ENCODE data around the gene RPS3.
A peak's percentile ranks its signal among the peaks of the same experiment; 100 is the strongest.

RPS3 gene

GRCh38 chr11:75421902-75422247 is 22.6 kb downstream of the RPS3 start:
- no peaks in the 10 kb centered on the region for H3K4me1 Mint-ChIP-seq
- H3K36me3 Mint-ChIP-seq = peaks cover 12% of the 10 kb centered on the region
- H3K9me3 Mint-ChIP-seq = no peaks in the 10 kb centered on the region
- no peaks in the 10 kb centered on the region for H3K27me3 Mint-ChIP-seq
- no peak for ATAC-seq
- no peak overlapping the region for H3K27ac Mint-ChIP-seq
- H3K4me3 Mint-ChIP-seq = no peak overlapping the region

GRCh38 chr11:75422248-75423231 is 23.2 kb downstream of the RPS3 start:
- H3K27me3 Mint-ChIP-seq = peaks cover 4% of the 10 kb centered on the region
- ATAC-seq = no peak
- H3K9me3 Mint-ChIP-seq = no peaks in the 10 kb centered on the region
- no peaks in the 10 kb centered on the region for H3K4me1 Mint-ChIP-seq
- H3K27ac Mint-ChIP-seq = no peak overlapping the region
- H3K4me3 Mint-ChIP-seq = no peak overlapping the region
- H3K36me3 Mint-ChIP-seq = peaks cover 12% of the 10 kb centered on the region

GRCh38 chr11:75423721-75424120 is 24.4 kb downstream of the RPS3 start:
- no peak for ATAC-seq
- no peaks in the 10 kb centered on the region for H3K9me3 Mint-ChIP-seq
- H3K27me3 Mint-ChIP-seq = peaks cover 16% of the 10 kb centered on the region
- H3K4me3 Mint-ChIP-seq = no peak overlapping the region
- no peak overlapping the region for H3K27ac Mint-ChIP-seq
- peaks cover under 1% of the 10 kb centered on the region for H3K4me1 Mint-ChIP-seq
- peaks cover 12% of the 10 kb centered on the region for H3K36me3 Mint-ChIP-seq

GRCh38 chr11:75424396-75424795 is 25.1 kb downstream of the RPS3 start:
- no peak overlapping the region for H3K4me3 Mint-ChIP-seq
- peaks cover 23% of the 10 kb centered on the region for H3K27me3 Mint-ChIP-seq

GRCh38 chr11:75425422-75425821 is 26.1 kb downstream of the RPS3 start:
- no peak overlapping the region for H3K4me3 Mint-ChIP-seq
- H3K9me3 Mint-ChIP-seq = no peaks in the 10 kb centered on the region
- ATAC-seq = no peak
- peaks cover 10% of the 10 kb centered on the region for H3K4me1 Mint-ChIP-seq
- H3K27me3 Mint-ChIP-seq = peaks cover 27% of the 10 kb centered on the region
- peaks cover 13% of the 10 kb centered on the region for H3K36me3 Mint-ChIP-seq
- no peak overlapping the region for H3K27ac Mint-ChIP-seq

More at GRCh38 chr11:75424396-75424795, 25.1 kb downstream of the RPS3 start:
- ATAC-seq = no peak
- no peaks in the 10 kb centered on the region for H3K9me3 Mint-ChIP-seq
- no peak overlapping the region for H3K27ac Mint-ChIP-seq
- H3K36me3 Mint-ChIP-seq = peaks cover 12% of the 10 kb centered on the region
- peaks cover 8% of the 10 kb centered on the region for H3K4me1 Mint-ChIP-seq

- Mint-ChIP-seq H3K27me3 (peaks cover 40% of the 10 kb centered on the region), H3K4me3 (no peak overlapping the region), H3K9me3 (no peaks in the 10 kb centered on the region), H3K36me3 (peaks cover 17% of the 10 kb centered on the region), H3K27ac (no peak overlapping the region), H3K4me1 (peaks cover 20% of the 10 kb centered on the region)
- ATAC-seq = no peak
Measured at GRCh38 chr11:75426720-75427086, 27.4 kb downstream of the RPS3 start.

GRCh38 chr11:75427181-75427580 is 27.9 kb downstream of the RPS3 start:
- Mint-ChIP-seq H3K4me3 (no peak overlapping the region), H3K27me3 (peaks cover 45% of the 10 kb centered on the region), H3K27ac (no peak overlapping the region), H3K9me3 (no peaks in the 10 kb centered on the region), H3K4me1 (peaks cover 20% of the 10 kb centered on the region), H3K36me3 (peaks cover 17% of the 10 kb centered on the region)
- no peak for ATAC-seq

- peaks cover 56% of the 10 kb centered on the region for H3K27me3 Mint-ChIP-seq
- peaks cover 20% of the 10 kb centered on the region for H3K4me1 Mint-ChIP-seq
- peak overlapping the region; percentile 69 for H3K4me3 Mint-ChIP-seq
- no peak overlapping the region for H3K27ac Mint-ChIP-seq
- H3K36me3 Mint-ChIP-seq = peaks cover 17% of the 10 kb centered on the region
- peak; percentile 60 for ATAC-seq
- no peaks in the 10 kb centered on the region for H3K9me3 Mint-ChIP-seq
Measured at GRCh38 chr11:75428281-75428724, 29.0 kb downstream of the RPS3 start.

GRCh38 chr11:75428989-75429640 is 29.8 kb downstream of the RPS3 start:
- no peak for ATAC-seq
- Mint-ChIP-seq H3K36me3 (peaks cover 11% of the 10 kb centered on the region), H3K27me3 (peaks cover 60% of the 10 kb centered on the region), H3K4me1 (peaks cover 20% of the 10 kb centered on the region), H3K9me3 (no peaks in the 10 kb centered on the region), H3K27ac (peak overlapping the region; percentile 74), H3K4me3 (peak overlapping the region; percentile 69)

- no peaks in the 10 kb centered on the region for H3K9me3 Mint-ChIP-seq
- peaks cover 60% of the 10 kb centered on the region for H3K27me3 Mint-ChIP-seq
- H3K4me3 Mint-ChIP-seq = peak overlapping the region; percentile 69
Measured at GRCh38 chr11:75429641-75429901, 30.3 kb downstream of the RPS3 start.

GRCh38 chr11:75429902-75430713 is 30.8 kb downstream of the RPS3 start:
- no peaks in the 10 kb centered on the region for H3K9me3 Mint-ChIP-seq
- H3K36me3 Mint-ChIP-seq = peaks cover 12% of the 10 kb centered on the region
- H3K4me1 Mint-ChIP-seq = peaks cover 20% of the 10 kb centered on the region
- peak; percentile 84 for ATAC-seq
- H3K27me3 Mint-ChIP-seq = peaks cover 60% of the 10 kb centered on the region
- H3K4me3 Mint-ChIP-seq = peak overlapping the region; percentile 85
- peak overlapping the region; percentile 69 for H3K27ac Mint-ChIP-seq

More at GRCh38 chr11:75429641-75429901, 30.3 kb downstream of the RPS3 start:
- H3K27ac Mint-ChIP-seq = peak overlapping the region; percentile 74
- peaks cover 20% of the 10 kb centered on the region for H3K4me1 Mint-ChIP-seq
- peaks cover 8% of the 10 kb centered on the region for H3K36me3 Mint-ChIP-seq
- ATAC-seq = no peak

- peak; percentile 49 for ATAC-seq
- Mint-ChIP-seq H3K27me3 (peaks cover 60% of the 10 kb centered on the region), H3K4me1 (peaks cover 20% of the 10 kb centered on the region)
Measured at GRCh38 chr11:75430714-75431532, 31.6 kb downstream of the RPS3 start.

GRCh38 chr11:75431533-75432525 is 32.5 kb downstream of the RPS3 start:
- H3K4me1 Mint-ChIP-seq = peaks cover 20% of the 10 kb centered on the region
- no peaks in the 10 kb centered on the region for H3K9me3 Mint-ChIP-seq
- H3K4me3 Mint-ChIP-seq = peak overlapping the region; percentile 85
- H3K27ac Mint-ChIP-seq = no peak overlapping the region
- H3K36me3 Mint-ChIP-seq = peaks cover 22% of the 10 kb centered on the region
- ATAC-seq = no peak
- peaks cover 60% of the 10 kb centered on the region for H3K27me3 Mint-ChIP-seq

More at GRCh38 chr11:75430714-75431532, 31.6 kb downstream of the RPS3 start:
- H3K9me3 Mint-ChIP-seq = no peaks in the 10 kb centered on the region
- H3K36me3 Mint-ChIP-seq = peaks cover 13% of the 10 kb centered on the region
- H3K27ac Mint-ChIP-seq = peak overlapping the region; percentile 69
- peak overlapping the region; percentile 85 for H3K4me3 Mint-ChIP-seq

Data from stimulated activated memory B cell treated with anti-CD40 and anti-IgM and Interleukin-4, amounts not matched to agents 10 μg/mL and 1 μg/mL and 100 μg/mL, for 72 hours (primary cell).